Measurements from ENCODE around the gene ENTPD6.

- TF ChIP-seq TARDBP (IDR thresholded peaks at IDR 0.05) (no peak), ZNF384 (IDR thresholded peaks at IDR 0.05) (no peak), FOXK2 (IDR thresholded peaks at IDR 0.05) (no peak), CTBP1 (IDR thresholded peaks at IDR 0.05; ENCODE audit: borderline replicate concordance) (no peak)
Observed at GRCh38 chr20:25254986-25255680, 59.6 kb downstream of the ENTPD6 start.

All from HEK293T (cell line).